ENCODE data around the gene EPB41L4B. TPM values are rescaled to one million over a fixed set of nuclear protein-coding genes. Genes with fewer than 3 reads are reported as not detected.

The EPB41L4B gene
- total and polyA plus RNA-seq, 2 of the 13 experiments (the other 11 are each of a cell fraction or from before 2014, with no cell fraction given): 17.6 to 22.1 TPM

- peak overlapping the region; percentile 78 for H2AFZ ChIP-seq (ENCODE audit: low read length)
- ChIA-PET POLR2A (interaction anchor here (0.8 to 1.5 kb wide), 7 partner anchors 63 to 163 kb away, joined by 3 to 5 read pairs (median 4); partner anchors contain the start of genes EPB41L4B and TMEM245), CTCF (ENCODE audit: low intra/inter-chr PET ratio, low total read pairs) (interaction anchor here (2.0 to 2.8 kb wide), 3 partner anchors 139 to 219 kb away, joined by 9 to 14 read pairs (median 9); partner anchors contain the start of gene EPB41L4B)
- H3K9me3 ChIP-seq (ENCODE audit: low read length): no peaks in the 10 kb centered on the region
- BruUV-seq (replicated peaks): no TSS peak
- peaks cover 44% of the 10 kb centered on the region for H3K4me1 ChIP-seq (ENCODE audit: insufficient read depth, low read length)
- peak overlapping the region; percentile 19 for H3K27ac ChIP-seq (ENCODE audit: extremely low read length, insufficient read depth, low read length)
- H3K4me3 ChIP-seq (replicated peaks in 1 of 3; ENCODE audit: insufficient read depth in 1 of 3, low read depth in 2 of 3, low read length in 3 of 3): peak overlapping the region; percentile 31 to 70 (median 51)
- ATAC-seq: peak; percentile 11; the same call in 2 of the 3 replicates
- H3K27me3 ChIP-seq (ENCODE audit: control insufficient read depth in 1 of 2, insufficient read depth in 2 of 2, low read length in 2 of 2): 0 out of 5 replicates have a peak, but pooled peaks cover 0 to 2% of the 10 kb centered on the region in 2 experiments
- no peaks in the 10 kb centered on the region for H3K79me2 ChIP-seq (ENCODE audit: insufficient read depth, low read length)
- H3K36me3 ChIP-seq (replicated peaks in 1 of 2; ENCODE audit: control insufficient read depth in 1 of 2, insufficient read depth in 2 of 2, low read length in 2 of 2): no peaks in the 10 kb centered on the region
- no peaks in the 10 kb centered on the region for H4K20me1 ChIP-seq (ENCODE audit: insufficient read depth, low read length)
- peak; percentile 52 for FAIRE-seq
- H3K4me2 ChIP-seq (ENCODE audit: low read depth, low read length): peak overlapping the region; percentile 84
- intact Hi-C loops (cut with micrococcal nuclease; ENCODE audit: unreplicated experiment): loop anchor here (2.0 to 5.0 kb wide), 7 partner anchors 50 to 218 kb away; partner anchors contain the start of gene EPB41L4B
- 3% methylated on average over 9 of the region's 9 CpGs for WGBS (ENCODE audit: low lambda C conversion rate)
- peak; percentile 43 for DNase-seq (ENCODE audit: low spot score)
- in situ Hi-C loops (cut with HindIII; ENCODE audit: extremely low pct_ligation_motif_present, low pct_unique_long_range_greater_than_20kb): loop anchor here (25.0 kb wide), 1 partner anchor 330 kb away; no protein-coding TSS in a partner anchor
- H3K9ac ChIP-seq (ENCODE audit: insufficient read depth, low read depth, low read length): peak overlapping the region; percentile 31
- TF ChIP-seq DR1 (CRISPR knock-in tag; IDR thresholded peaks at IDR 0.05) (no peak), HNF4G (IDR thresholded peaks at IDR 0.05; ENCODE audit: borderline replicate concordance, low read depth, low read length) (0 out of 2 replicates have a peak, but pooled peaks have one; percentile 15), HNF4G (CRISPR knock-in tag; IDR thresholded peaks at IDR 0.05; ENCODE audit: borderline replicate concordance, low read depth) (no peak), EP300 (IDR thresholded peaks at IDR 0.05; ENCODE audit: low read depth in 2 of 2, low read length in 2 of 2) (no peak), EP300 (CRISPR knock-in tag; IDR thresholded peaks at IDR 0.05; ENCODE audit: borderline replicate concordance) (peak; percentile 50; the same call in 1 of the 2 replicates), KLF16 (CRISPR knock-in tag; IDR thresholded peaks at IDR 0.05) (no peak), ARID2 (CRISPR knock-in tag; IDR thresholded peaks at IDR 0.05; ENCODE audit: borderline replicate concordance) (no peak), POLR2A (IDR thresholded peaks at IDR 0.05; ENCODE audit: insufficient read depth in 1 of 2, low read depth in 2 of 2, low read length in 2 of 2) (no peak), REXO4 (CRISPR knock-in tag; IDR thresholded peaks at IDR 0.05; ENCODE audit: borderline replicate concordance) (no peak), RARA (CRISPR knock-in tag; IDR thresholded peaks at IDR 0.05) (0 out of 2 replicates have a peak, but pooled peaks have one; percentile 28), KAT8 (CRISPR knock-in tag; IDR thresholded peaks at IDR 0.05) (no peak), ZNF652 (CRISPR knock-in tag; IDR thresholded peaks at IDR 0.05; ENCODE audit: borderline replicate concordance, low read depth) (no peak), CREB1 (IDR thresholded peaks at IDR 0.05) (no peak), CREB1 (CRISPR knock-in tag; IDR thresholded peaks at IDR 0.05) (peak; percentile 18; the same call in 1 of the 2 replicates), FOSL2 (CRISPR knock-in tag; IDR thresholded peaks at IDR 0.05) (peak; percentile 11; the same call in 1 of the 2 replicates), NFYB (CRISPR knock-in tag; IDR thresholded peaks at IDR 0.05) (no peak), ZNF367 (CRISPR knock-in tag; IDR thresholded peaks at IDR 0.05; ENCODE audit: borderline replicate concordance) (no peak)
- TF ChIP-seq, protein P1, sequence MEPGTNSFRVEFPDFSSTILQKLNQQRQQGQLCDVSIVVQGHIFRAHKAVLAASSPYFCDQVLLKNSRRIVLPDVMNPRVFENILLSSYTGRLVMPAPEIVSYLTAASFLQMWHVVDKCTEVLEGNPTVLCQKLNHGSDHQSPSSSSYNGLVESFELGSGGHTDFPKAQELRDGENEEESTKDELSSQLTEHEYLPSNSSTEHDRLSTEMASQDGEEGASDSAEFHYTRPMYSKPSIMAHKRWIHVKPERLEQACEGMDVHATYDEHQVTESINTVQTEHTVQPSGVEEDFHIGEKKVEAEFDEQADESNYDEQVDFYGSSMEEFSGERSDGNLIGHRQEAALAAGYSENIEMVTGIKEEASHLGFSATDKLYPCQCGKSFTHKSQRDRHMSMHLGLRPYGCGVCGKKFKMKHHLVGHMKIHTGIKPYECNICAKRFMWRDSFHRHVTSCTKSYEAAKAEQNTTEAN (CRISPR knock-in tag; conservative IDR thresholded peaks at IDR 0.05): peak; percentile 58
- TF ChIP-seq, protein P2, sequence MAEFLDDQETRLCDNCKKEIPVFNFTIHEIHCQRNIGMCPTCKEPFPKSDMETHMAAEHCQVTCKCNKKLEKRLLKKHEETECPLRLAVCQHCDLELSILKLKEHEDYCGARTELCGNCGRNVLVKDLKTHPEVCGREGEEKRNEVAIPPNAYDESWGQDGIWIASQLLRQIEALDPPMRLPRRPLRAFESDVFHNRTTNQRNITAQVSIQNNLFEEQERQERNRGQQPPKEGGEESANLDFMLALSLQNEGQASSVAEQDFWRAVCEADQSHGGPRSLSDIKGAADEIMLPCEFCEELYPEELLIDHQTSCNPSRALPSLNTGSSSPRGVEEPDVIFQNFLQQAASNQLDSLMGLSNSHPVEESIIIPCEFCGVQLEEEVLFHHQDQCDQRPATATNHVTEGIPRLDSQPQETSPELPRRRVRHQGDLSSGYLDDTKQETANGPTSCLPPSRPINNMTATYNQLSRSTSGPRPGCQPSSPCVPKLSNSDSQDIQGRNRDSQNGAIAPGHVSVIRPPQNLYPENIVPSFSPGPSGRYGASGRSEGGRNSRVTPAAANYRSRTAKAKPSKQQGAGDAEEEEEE (CRISPR knock-in tag; IDR thresholded peaks at IDR 0.05; ENCODE audit: borderline replicate concordance): no peak
- TF ChIP-seq, protein P3, sequence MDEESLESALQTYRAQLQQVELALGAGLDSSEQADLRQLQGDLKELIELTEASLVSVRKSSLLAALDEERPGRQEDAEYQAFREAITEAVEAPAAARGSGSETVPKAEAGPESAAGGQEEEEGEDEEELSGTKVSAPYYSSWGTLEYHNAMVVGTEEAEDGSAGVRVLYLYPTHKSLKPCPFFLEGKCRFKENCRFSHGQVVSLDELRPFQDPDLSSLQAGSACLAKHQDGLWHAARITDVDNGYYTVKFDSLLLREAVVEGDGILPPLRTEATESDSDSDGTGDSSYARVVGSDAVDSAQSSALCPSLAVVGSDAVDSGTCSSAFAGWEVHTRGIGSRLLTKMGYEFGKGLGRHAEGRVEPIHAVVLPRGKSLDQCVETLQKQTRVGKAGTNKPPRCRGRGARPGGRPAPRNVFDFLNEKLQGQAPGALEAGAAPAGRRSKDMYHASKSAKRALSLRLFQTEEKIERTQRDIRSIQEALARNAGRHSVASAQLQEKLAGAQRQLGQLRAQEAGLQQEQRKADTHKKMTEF (CRISPR knock-in tag; IDR thresholded peaks at IDR 0.05): peak; percentile 17; the same call in 1 of the 2 replicates
- TF ChIP-seq, protein P4, sequence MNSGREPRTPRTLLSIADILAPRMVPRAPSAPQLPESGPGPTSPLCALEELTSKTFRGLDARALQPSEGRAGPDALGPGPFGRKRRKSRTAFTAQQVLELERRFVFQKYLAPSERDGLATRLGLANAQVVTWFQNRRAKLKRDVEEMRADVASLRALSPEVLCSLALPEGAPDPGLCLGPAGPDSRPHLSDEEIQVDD (CRISPR knock-in tag; IDR thresholded peaks at IDR 0.05; ENCODE audit: borderline replicate concordance): no peak
Observed at GRCh38 chr9:109182550-109182939, 138.3 kb downstream of the EPB41L4B start.

Measured in HepG2 (cell line).